Measurements from ENCODE around the gene VPS37C. TPM values are rescaled to one million over a fixed set of nuclear protein-coding genes. Genes with fewer than 3 reads are reported as not detected.

The VPS37C gene
- total RNA-seq, 1 experiment from 2014 or later = 22.9 TPM

DNA sequence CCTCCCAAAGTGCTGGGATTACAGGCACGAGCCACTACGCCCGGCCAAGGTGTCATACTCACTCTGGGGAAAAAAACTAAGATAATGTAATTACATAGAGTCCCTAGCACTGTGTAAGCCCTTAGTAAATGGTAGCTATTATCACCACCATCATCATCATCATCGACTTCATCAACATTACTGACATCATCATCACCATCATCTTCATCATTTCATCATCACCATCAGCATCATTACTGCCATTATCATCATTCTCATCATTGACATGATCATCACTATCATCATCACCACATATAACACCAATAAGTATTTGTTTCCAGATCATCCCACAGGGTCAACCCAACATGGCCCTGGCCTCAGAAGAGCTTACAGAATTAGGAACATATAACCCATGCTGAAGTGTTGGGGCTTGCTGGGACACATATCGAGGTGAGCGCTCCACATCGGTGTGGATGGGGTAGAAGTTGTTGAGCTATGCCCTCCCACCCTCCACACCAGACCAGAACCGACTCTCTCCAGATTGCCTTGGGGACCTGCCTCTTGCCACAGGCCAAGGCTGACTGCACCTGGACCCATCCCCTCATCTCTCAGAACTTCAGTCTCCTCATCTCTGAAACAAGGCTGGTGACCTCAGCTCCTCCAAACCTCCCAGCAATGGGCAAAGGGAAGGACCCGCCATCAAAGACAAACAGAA lies 73.7 kb downstream of the VPS37C start:
- no peak for DNase-seq
- Histone ChIP-seq H3K36me3 (no peaks in the 10 kb centered on the region), H3K27me3 (no peaks in the 10 kb centered on the region), H3K9me3 (no peaks in the 10 kb centered on the region), H3K4me3 (no peak overlapping the region)

DNA sequence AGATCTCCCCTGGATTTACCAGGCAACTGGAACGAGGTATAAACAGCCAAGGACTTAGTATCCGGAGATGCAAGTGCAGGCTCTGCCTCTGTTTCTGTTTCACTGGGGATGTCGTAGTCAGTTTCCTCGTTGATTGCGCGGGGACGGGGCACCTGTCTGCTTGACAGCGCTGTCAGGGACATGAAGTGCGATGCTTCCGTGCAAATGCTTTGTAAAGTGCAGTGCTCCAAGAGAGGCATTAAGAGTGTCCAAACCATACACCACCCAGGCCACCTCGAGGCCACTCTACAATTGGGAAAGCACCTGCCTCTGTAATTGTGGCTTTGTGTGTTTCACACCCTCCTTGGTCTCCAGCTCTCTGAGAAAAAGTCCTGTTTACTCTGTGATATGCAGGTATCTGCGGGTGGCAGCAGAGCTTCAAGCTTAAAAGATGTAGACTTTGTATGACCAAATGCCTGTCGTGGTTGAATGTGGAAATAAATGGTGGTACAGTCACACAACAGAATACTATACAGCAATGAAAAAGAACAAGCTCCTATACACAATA lies 77.6 kb downstream of the VPS37C start:
- no peak for DNase-seq
- no peaks in the 10 kb centered on the region for H3K9me3 ChIP-seq
- no peaks in the 10 kb centered on the region for H3K27me3 ChIP-seq
- H3K4me3 ChIP-seq = no peak overlapping the region
- no peaks in the 10 kb centered on the region for H3K36me3 ChIP-seq

GRCh38 chr11:61082931-61083531 lies 78.2 kb downstream of the VPS37C start:
- no peaks in the 10 kb centered on the region for H3K36me3 ChIP-seq

GRCh38 chr11:61082062-61082870 lies 79.0 kb downstream of the VPS37C start:
- H3K36me3 ChIP-seq = no peaks in the 10 kb centered on the region
- DNase-seq = peak; percentile 55
- no peaks in the 10 kb centered on the region for H3K9me3 ChIP-seq
- no peaks in the 10 kb centered on the region for H3K27me3 ChIP-seq
- H3K4me3 ChIP-seq = no peak overlapping the region

More at GRCh38 chr11:61082931-61083531, 78.2 kb downstream of the VPS37C start:
- DNase-seq = no peak
- H3K4me3 ChIP-seq = no peak overlapping the region
- H3K27me3 ChIP-seq = no peaks in the 10 kb centered on the region
- no peaks in the 10 kb centered on the region for H3K9me3 ChIP-seq

GRCh38 chr11:61080986-61081590 lies 80.1 kb downstream of the VPS37C start:
- DNase-seq = no peak
- no peaks in the 10 kb centered on the region for H3K36me3 ChIP-seq

DNA sequence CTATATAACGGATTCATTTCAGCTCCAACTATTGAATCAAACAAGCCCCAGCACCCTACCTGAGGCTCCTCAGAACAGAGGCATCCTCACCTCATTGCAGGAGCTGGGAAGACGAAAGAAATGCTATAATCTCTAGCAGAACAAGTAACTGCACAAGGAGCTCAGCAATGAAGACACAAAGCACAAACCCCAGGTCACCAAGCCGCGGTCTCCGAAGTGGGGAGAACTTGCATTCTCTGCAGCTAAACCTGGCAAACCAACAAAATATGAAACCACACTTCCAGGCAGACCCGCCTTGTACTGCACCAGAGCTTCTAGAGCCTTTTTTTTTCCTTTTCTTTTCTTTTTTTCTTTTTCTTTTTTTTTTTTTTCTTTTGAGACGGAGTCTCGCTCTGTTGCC lies 80.7 kb downstream of the VPS37C start:
- Histone ChIP-seq H3K9me3 (no peaks in the 10 kb centered on the region), H3K27me3 (no peaks in the 10 kb centered on the region), H3K36me3 (no peaks in the 10 kb centered on the region), H3K4me3 (no peak overlapping the region)
- no peak for DNase-seq

More at GRCh38 chr11:61080986-61081590, 80.1 kb downstream of the VPS37C start:
- Histone ChIP-seq H3K27me3 (no peaks in the 10 kb centered on the region), H3K9me3 (no peaks in the 10 kb centered on the region), H3K4me3 (no peak overlapping the region)

Other genes starting within 250 kb of the VPS37C start
- gene TMEM109, start 247.3 kb downstream of the VPS37C start, total RNA-seq (2014; rRNA removed; shearing (Covaris generic); ENCODE audit: low replicate concordance) = 16.6 and 17.6 TPM in 2 replicates
- 4.8 and 16.3 TPM in 2 replicates for gene TMEM132A, start 237.0 kb downstream of the VPS37C start, total RNA-seq (2014; rRNA removed; shearing (Covaris generic); ENCODE audit: low replicate concordance)
- gene SLC15A3, start 209.2 kb downstream of the VPS37C start, total RNA-seq (2014; rRNA removed; shearing (Covaris generic); ENCODE audit: low replicate concordance) = not detected in 2 replicates
- gene CD6, start 189.7 kb downstream of the VPS37C start, total RNA-seq (2014; rRNA removed; shearing (Covaris generic); ENCODE audit: low replicate concordance) = not detected in 2 replicates
- gene CD5, start 58.9 kb downstream of the VPS37C start, total RNA-seq (2014; rRNA removed; shearing (Covaris generic); ENCODE audit: low replicate concordance) = not detected in 2 replicates
- gene PGA3, start 42.1 kb upstream of the VPS37C start, total RNA-seq (2014; rRNA removed; shearing (Covaris generic); ENCODE audit: low replicate concordance) = not detected in 2 replicates
- not detected in 2 replicates for gene PGA4, start 60.9 kb upstream of the VPS37C start, total RNA-seq (2014; rRNA removed; shearing (Covaris generic); ENCODE audit: low replicate concordance)
- not detected in 2 replicates for gene PGA5, start 79.7 kb upstream of the VPS37C start, total RNA-seq (2014; rRNA removed; shearing (Covaris generic); ENCODE audit: low replicate concordance)
- not detected in 2 replicates for gene VWCE, start 133.9 kb upstream of the VPS37C start, total RNA-seq (2014; rRNA removed; shearing (Covaris generic); ENCODE audit: low replicate concordance)
- 170 and 250 TPM in 2 replicates for gene DDB1, start 171.7 kb upstream of the VPS37C start, total RNA-seq (2014; rRNA removed; shearing (Covaris generic); ENCODE audit: low replicate concordance)
- 12.9 and 36.0 TPM in 2 replicates for gene TKFC, start 171.8 kb upstream of the VPS37C start, total RNA-seq (2014; rRNA removed; shearing (Covaris generic); ENCODE audit: low replicate concordance)
- 50.5 and 60.2 TPM in 2 replicates for gene CYB561A3, start 200.5 kb upstream of the VPS37C start, total RNA-seq (2014; rRNA removed; shearing (Covaris generic); ENCODE audit: low replicate concordance)
- gene TMEM138, start 200.9 kb upstream of the VPS37C start, total RNA-seq (2014; rRNA removed; shearing (Covaris generic); ENCODE audit: low replicate concordance) = 15.0 and 70.0 TPM in 2 replicates
- gene TMEM216, start 231.2 kb upstream of the VPS37C start, total RNA-seq (2014; rRNA removed; shearing (Covaris generic); ENCODE audit: low replicate concordance) = 7.5 and 12.3 TPM in 2 replicates

Data from MG63 (cell line).